GM18867 (cell line): ENCODE data around the gene HTT-AS.

ENCODE experiments used
- ATAC-seq: cut with Tn5 transposase; IDR thresholded peaks from one replicate; pipeline ENCODE4 v1.9.1; 2021; ENCODE audit warnings: mild to moderate bottlenecking, moderate library complexity; ENCODE audit not compliant: unreplicated experiment

Gene HTT-AS

DNA sequence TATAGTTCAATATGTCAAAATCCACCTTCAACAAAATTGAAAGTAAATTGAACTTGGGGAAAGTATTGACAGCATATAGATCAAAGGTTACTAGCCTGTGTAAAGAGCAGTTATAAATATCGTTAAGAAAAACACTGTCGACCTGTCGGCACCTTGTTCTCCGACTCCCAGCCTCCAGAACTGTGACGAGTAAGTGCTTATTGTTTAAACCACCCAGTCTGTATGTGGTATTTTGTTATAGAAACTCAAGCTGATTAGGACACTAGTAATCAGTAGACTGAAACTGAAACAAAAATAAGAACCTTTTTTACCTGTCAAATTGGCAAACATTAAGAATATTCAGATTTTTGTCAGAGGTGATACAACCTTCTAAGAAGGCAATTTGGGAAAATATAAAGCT, 17.1 kb upstream of the HTT-AS start:
- no peak for ATAC-seq

DNA sequence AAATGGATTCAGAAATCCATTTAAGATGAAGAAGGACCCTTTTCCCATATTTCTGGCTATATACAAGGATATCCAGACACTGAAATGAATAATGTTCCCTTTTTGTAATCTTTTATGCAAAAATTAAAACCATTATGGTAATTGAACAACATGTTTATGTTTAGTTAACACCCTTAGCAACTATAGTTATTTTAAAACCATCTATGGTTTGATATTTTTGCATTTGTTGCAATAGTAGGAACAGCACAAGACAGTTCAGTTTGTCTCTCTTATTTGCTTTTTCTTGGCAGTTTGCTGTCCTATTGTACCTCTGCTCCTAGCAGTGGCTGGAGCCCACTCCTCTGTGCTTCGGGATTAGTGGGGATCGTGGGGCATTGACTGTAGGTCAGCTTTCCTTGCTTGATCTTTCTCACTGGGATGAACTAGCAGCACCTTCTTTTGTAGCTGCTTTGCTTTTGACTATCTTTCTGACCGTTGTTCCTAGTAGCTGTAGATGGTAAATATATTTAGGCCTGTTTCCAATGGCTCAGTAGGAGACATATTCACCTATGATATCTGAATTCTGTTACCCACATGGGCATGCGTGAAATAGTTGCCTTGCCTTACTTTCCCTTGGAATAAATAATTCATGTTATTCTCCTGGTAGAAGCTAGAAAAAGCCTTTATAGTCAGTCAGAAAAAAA, 12.9 kb upstream of the HTT-AS start:
- no peak for ATAC-seq

- no peak for ATAC-seq
Observed at GRCh38 chr4:3085948-3086670, 11.8 kb upstream of the HTT-AS start.

GRCh38 chr4:3083732-3084131, 9.4 kb upstream of the HTT-AS start:
- no peak for ATAC-seq

- no peak for ATAC-seq
Observed at GRCh38 chr4:3082925-3083515, 8.7 kb upstream of the HTT-AS start.

- ATAC-seq: no peak
Observed at GRCh38 chr4:3079694-3080123, 5.4 kb upstream of the HTT-AS start.

GRCh38 chr4:3077796-3078195, 3.5 kb upstream of the HTT-AS start:
- peak; percentile 24 for ATAC-seq

GRCh38 chr4:3075652-3075981, 1.3 kb upstream of the HTT-AS start:
- no peak for ATAC-seq

- ATAC-seq: no peak
Observed at GRCh38 chr4:3074846-3075651, 711 bp upstream of the HTT-AS start.

DNA sequence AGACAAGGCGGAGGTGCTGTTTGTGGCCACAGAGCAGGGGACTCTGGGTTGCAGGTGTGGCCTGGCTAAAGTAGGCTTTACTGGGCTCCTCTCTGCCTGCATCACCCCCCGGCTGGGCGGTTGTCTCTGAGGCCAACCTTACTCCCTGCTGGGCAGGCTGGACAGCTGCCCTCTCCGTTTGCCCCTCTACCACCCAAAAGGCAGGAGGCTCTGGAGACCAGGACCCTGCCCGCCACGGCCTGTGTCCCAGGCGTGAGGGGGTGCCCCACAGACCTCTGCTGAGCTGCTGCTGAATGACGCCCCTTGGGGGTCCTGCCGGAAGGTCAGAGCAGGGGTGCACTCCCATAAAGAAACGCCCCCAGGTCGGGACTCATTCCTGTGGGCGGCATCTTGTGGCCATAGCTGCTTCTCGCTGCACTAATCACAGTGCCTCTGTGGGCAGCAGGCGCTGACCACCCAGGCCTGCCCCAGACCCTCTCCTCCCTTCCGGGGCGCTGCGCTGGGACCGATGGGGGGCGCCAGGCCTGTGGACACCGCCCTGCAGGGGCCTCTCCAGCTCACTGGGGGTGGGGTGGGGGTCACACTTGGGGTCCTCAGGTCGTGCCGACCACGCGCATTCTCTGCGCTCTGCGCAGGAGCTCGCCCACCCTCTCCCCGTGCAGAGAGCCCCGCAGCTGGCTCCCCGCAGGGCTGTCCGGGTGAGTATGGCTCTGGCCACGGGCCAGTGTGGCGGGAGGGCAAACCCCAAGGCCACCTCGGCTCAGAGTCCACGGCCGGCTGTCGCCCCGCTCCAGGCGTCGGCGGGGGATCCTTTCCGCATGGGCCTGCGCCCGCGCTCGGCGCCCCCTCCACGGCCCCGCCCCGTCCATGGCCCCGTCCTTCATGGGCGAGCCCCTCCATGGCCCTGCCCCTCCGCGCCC, 920 bp downstream of the HTT-AS start:
- ATAC-seq: peak; percentile 27

DNA sequence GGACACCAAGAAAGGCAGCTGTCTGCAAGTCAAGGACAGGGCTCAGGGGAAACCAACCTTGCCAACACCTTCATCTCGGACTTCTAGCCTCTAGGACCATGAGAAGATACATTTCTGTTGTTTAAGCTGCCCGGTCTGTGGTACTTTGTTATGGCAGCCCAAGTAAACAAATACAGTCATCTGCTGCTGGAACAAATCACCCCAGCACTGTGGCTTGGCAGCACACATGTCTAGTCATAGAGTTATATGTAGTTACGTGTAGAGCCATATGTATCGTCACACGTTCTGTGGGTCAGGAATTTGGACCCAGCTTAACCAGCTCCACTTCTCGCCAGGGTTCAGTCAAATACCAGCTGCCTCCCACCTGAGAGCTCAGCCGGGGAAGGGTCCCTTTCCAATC, 2.5 kb downstream of the HTT-AS start:
- no peak for ATAC-seq

- ATAC-seq: no peak
Observed at GRCh38 chr4:3070709-3071500, 3.4 kb downstream of the HTT-AS start.

DNA sequence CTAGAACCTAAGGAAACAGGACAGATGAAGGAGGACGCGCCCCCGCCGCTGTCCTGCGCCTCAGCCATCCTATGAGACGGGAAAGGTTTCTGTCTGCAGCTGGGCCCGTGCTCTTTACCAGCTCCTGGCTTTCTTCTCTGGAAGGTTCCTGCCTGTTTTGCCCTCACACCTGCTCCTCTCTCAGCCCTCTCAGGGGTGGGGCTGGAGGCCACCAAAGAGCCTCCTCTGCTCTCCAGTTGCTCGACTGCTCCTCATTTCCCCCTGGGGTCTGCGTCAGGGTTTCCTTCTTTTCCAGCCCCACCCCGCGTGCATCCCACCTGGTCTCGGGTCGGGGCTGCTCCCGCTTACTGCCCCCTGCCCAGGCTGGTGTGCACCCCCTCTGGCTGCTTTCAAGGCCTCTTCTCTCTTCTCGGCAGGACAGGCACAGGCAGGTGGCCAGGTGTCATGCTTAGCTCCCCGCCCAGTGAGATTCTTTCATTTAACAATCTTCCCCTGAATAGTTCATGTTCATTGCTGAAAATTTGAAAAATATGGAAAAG, 4.6 kb downstream of the HTT-AS start:
- ATAC-seq: no peak

- ATAC-seq: no peak
Observed at GRCh38 chr4:3067473-3068001, 6.8 kb downstream of the HTT-AS start.

DNA sequence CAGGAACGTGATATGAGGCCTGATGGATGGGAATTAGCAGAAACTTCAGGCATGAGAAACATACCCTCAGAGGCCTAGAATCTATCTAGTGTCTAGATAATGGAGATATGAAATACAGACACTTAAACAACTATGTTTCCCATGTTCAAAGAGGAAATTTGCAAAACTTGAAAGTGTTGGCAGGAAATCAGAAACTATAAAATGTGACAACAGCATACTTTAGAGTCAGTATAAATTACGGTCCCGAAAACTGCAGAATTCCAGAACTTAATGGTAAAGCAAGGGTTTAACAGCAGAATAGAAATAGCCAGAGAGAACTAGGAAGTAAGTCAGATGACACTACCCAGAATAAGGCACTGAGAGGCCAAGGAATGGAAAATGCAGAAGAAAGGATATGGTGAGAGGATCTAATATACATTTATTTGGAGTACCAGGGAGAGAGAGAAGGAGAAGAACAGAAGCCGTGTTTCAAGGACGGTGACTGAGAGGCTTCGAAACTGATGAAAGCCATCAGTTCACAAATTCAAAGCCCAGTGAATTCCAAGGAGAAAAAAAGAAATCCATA, 7.4 kb downstream of the HTT-AS start:
- ATAC-seq: no peak

GRCh38 chr4:3065551-3065950, 8.8 kb downstream of the HTT-AS start:
- no peak for ATAC-seq

- ATAC-seq: no peak
Observed at GRCh38 chr4:3062471-3062870, 11.9 kb downstream of the HTT-AS start.

DNA sequence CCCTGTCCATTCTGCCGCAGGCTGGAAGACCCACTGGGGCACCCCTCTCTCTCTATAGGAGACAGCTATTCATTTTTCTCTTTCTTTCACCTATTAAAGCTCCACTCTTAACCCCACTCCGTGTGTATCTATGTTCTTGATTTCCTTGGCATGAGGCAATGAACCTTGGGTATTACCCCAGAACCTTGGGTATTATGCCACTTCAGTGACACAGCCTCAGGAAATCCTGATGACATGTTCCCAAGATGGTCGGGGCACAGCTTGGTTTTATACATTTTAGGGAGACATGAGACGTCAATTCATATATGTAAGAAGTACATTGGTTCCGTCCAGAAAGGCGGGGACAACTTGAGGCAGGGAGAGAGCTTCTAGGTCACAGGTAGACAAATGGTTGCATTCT, 13.4 kb downstream of the HTT-AS start:
- no peak for ATAC-seq

DNA sequence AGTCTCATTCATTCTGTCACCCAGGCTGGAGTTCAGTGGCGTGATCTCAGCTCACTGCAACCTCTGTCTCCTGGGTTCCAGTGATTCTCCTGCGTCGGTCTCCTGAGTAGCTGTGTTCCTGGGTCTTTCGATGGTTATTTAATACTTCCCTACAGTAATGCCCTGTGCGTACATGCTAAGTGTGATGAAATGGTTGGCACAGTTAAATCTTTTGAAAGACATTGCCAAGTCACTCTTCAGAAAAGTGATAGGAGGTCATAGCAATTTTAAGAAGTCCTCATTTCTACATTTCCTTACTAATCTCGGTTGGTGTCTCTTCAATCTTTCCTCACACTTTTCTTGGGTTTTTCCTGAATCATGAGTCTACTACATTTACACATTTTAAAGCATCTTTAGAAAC, 14.4 kb downstream of the HTT-AS start:
- ATAC-seq: no peak
